Activated CD8-positive, alpha-beta T cell treated with anti-CD3 and anti-CD28 coated beads for 36 hours (primary cell): Measurements from ENCODE around the gene ARSA. TPM values are rescaled to one million over a fixed set of nuclear protein-coding genes. Genes with fewer than 3 reads are reported as not detected.

Experiments
- ATAC-seq: fragments of 200-7000 bp; cut with Tn5 transposase; one replicate; pipeline ENCODE4 v1.10.0; 2021; ENCODE audit warnings: mild to moderate bottlenecking, moderate library complexity
- CTCF ChIA-PET: fragments of 350-600 bp; sonication (Branson Sonifier 250); formaldehyde crosslinking; loops from one replicate; lab custom pipeline; 2021; ENCODE audit warnings: antibody characterized with exemption; lab: Charles Lee
- POLR2A ChIA-PET: fragments of 350-600 bp; sonication (Branson Sonifier 250); formaldehyde crosslinking; loops from one replicate; lab custom pipeline; 2021; ENCODE audit warnings: antibody characterized with exemption; lab: Charles Lee
- DNase-seq: peaks from one replicate; pipeline ENCODE4 v3.0.0-alpha.2; 2020
- H3K27ac Mint-ChIP-seq: one replicate; pipeline ENCODE4 v1.8.0; 2021; ENCODE audit warnings: mild to moderate bottlenecking, mixed read lengths
- H3K27me3 Mint-ChIP-seq: one replicate; pipeline ENCODE4 v1.8.0; 2021; ENCODE audit warnings: mixed read lengths
- H3K36me3 Mint-ChIP-seq: one replicate; pipeline ENCODE4 v1.8.0; 2021; ENCODE audit warnings: low read depth, mixed read lengths
- H3K4me1 Mint-ChIP-seq: one replicate; pipeline ENCODE4 v1.8.0; 2021; ENCODE audit warnings: low read depth, mixed read lengths
- H3K4me3 Mint-ChIP-seq: one replicate; pipeline ENCODE4 v1.8.0; 2021; ENCODE audit warnings: mild to moderate bottlenecking, moderate library complexity, mixed read lengths
- H3K9me3 Mint-ChIP-seq: one replicate; pipeline ENCODE4 v1.8.0; 2021; ENCODE audit warnings: mixed read lengths
- CTCF ChIP-seq: fragments of 200-600 bp; IDR thresholded peaks from one replicate; pipeline ENCODE4 v1.8.0; 2022; ENCODE audit warnings: antibody characterized with exemption, mild to moderate bottlenecking
- intact Hi-C: fragments of 100-400 bp; cut with micrococcal nuclease; formaldehyde crosslinking; loops from one replicate; pipeline ENCODE4 v1.10.0; 2022
- total RNA-seq, 2 experiments: library from RNA; stranded (reverse); gene quantifications; one replicate each; pipeline ENCODE4 v1.2.3, GENCODE V29; 2021

The ARSA gene
- total RNA-seq, 2 experiments from 2014 or later, result 11.6 to 11.8 TPM

- DNase-seq (no peak), ATAC-seq (no peak)
- intact Hi-C loops, result no loop called here
- Mint-ChIP-seq H3K9me3 (no peaks in the 10 kb centered on the region), H3K4me1 (peaks cover 46% of the 10 kb centered on the region), H3K4me3 (no peak overlapping the region), H3K36me3 (peaks cover 2% of the 10 kb centered on the region), H3K27ac (peak overlapping the region; percentile 52), H3K27me3 (no peaks in the 10 kb centered on the region)
- ChIA-PET CTCF (no interaction called here), POLR2A (interaction anchor here (0.8 to 1.1 kb wide), 2 partner anchors 85 to 99 kb away, joined by 4 read pairs; partner anchors contain the start of gene SCO2)
- TF ChIP-seq CTCF, result no peak
Observed at GRCh38 chr22:50624347-50625130, 3.4 kb downstream of the ARSA start.

GRCh38 chr22:50622723-50623327, 5.1 kb downstream of the ARSA start:
- DNase-seq (no peak), ATAC-seq (no peak)
- Mint-ChIP-seq H3K4me3 (peak overlapping the region; percentile 84), H3K27ac (peak overlapping the region; percentile 99), H3K27me3 (no peaks in the 10 kb centered on the region), H3K4me1 (peaks cover 40% of the 10 kb centered on the region), H3K36me3 (peaks cover 2% of the 10 kb centered on the region), H3K9me3 (no peaks in the 10 kb centered on the region)
- ChIA-PET POLR2A (interaction anchor here (1.6 to 3.3 kb wide), 4 partner anchors 41 to 97 kb away, joined by 5 to 34 read pairs (median 22); partner anchors contain the start of genes CHKB and SCO2), CTCF (interaction anchor here (2.2 to 4.6 kb wide), 2 partner anchors 91 to 97 kb away, joined by 7 to 67 read pairs; partner anchors contain the start of gene SCO2)
- intact Hi-C loops, result no loop called here
- no peak for TF ChIP-seq CTCF

GRCh38 chr22:50621948-50622722, 5.8 kb downstream of the ARSA start:
- Mint-ChIP-seq H3K36me3 (peaks cover 2% of the 10 kb centered on the region), H3K4me3 (peak overlapping the region; percentile 84), H3K4me1 (peaks cover 40% of the 10 kb centered on the region), H3K9me3 (no peaks in the 10 kb centered on the region), H3K27ac (peak overlapping the region; percentile 99), H3K27me3 (no peaks in the 10 kb centered on the region)
- CTCF ChIA-PET, result interaction anchor here (1.2 to 4.6 kb wide), 16 partner anchors 10 to 371 kb away, joined by 3 to 67 read pairs (median 7); partner anchors contain the start of genes HDAC10, SCO2, SYCE3 and TYMP
- intact Hi-C loops, result loop anchor here (2.0 kb wide), 1 partner anchor 83 kb away; no protein-coding TSS in a partner anchor
- ATAC-seq (no peak), DNase-seq (peak; percentile 71)
- peak; percentile 44 for TF ChIP-seq CTCF
- POLR2A ChIA-PET, result interaction anchor here (0.9 to 3.3 kb wide), 16 partner anchors 8 to 155 kb away, joined by 3 to 34 read pairs (median 6); partner anchors contain the start of genes CHKB, KLHDC7B, LMF2 and NCAPH2

- Mint-ChIP-seq H3K4me1 (peaks cover 35% of the 10 kb centered on the region), H3K27me3 (no peaks in the 10 kb centered on the region), H3K9me3 (no peaks in the 10 kb centered on the region), H3K36me3 (peaks cover 2% of the 10 kb centered on the region), H3K4me3 (peak overlapping the region; percentile 84), H3K27ac (peak overlapping the region; percentile 99)
- ChIA-PET CTCF (interaction anchor here (1.0 to 4.6 kb wide), 38 partner anchors 9 to 380 kb away, joined by 3 to 67 read pairs (median 4); partner anchors contain the start of genes HDAC10, SCO2, SYCE3 and TYMP), POLR2A (interaction anchor here (0.6 to 3.3 kb wide), 23 partner anchors 9 to 295 kb away, joined by 3 to 34 read pairs (median 5); partner anchors contain the start of genes CHKB, DENND6B, KLHDC7B and LMF2)
- intact Hi-C loops, result loop anchor here (2.0 kb wide), 1 partner anchor 83 kb away; no protein-coding TSS in a partner anchor
- ATAC-seq (peak; percentile 69), DNase-seq (peak; percentile 76)
- no peak for TF ChIP-seq CTCF
Observed at GRCh38 chr22:50621356-50621880, 6.5 kb downstream of the ARSA start.
